G401.6 (cell line): Measurements from ENCODE around the gene KMT5C.
A peak's percentile ranks its signal among the peaks of the same experiment; 100 is the strongest.
"Not testable (repeated sequence)": the region's sequence is repeated elsewhere in the genome, so short reads cannot be mapped to it uniquely, and the experiment has no call there.

Experiments
- FAIRE-seq: peaks from 2 replicates; lab custom pipeline; 2012; peaks lifted over from hg19 to GRCh38; lab: Jason Lieb, UNC

KMT5C gene

DNA sequence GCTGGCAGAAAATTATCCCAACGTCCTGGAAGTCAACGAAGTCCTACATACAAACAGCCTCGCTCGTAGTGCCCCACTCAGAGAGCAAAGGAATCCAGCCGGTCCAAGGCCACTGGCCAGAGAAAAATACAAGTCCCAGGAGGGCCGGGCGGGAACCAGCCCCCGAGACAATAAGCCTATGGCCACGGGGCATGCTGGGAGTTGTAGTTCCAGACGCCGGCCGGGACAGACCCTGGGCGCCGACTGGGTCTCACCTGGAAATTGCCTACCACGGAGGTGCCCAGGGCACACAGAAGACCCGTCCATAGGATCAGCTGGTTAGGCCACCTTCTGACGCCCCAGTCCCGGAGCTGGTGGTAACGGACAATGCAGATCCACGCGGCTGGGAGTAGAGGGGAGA lies 19.9 kb upstream of the KMT5C start:
- peak; percentile 11 for FAIRE-seq

DNA sequence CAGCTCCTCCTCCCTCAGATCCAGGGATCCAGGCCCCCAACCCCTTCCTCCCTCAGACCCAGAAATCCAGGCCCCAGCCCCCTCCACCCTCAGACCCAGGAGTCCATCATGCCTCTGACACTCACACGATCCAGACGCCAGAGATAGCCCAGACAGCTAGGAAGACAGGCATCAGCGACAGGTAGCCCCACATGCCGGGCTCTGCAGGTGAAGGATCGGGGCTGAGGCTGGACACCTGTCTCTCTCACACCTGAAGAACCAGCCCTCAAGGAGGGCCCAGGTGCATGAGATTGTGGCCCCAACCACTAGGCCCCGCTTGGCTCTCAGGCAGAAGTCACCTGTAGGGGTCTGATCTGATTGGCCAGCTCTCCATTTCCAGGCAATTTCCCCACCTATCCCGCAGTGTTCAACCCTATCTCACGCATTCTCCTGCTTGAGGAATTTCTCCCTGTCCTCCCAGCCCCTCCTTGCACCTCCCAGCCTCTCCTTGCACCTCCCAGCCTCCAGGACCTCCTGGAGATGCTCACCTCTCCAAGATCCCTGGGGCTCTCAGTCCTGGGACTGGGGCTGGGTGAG lies 18.7 kb upstream of the KMT5C start:
- no peak for FAIRE-seq

DNA sequence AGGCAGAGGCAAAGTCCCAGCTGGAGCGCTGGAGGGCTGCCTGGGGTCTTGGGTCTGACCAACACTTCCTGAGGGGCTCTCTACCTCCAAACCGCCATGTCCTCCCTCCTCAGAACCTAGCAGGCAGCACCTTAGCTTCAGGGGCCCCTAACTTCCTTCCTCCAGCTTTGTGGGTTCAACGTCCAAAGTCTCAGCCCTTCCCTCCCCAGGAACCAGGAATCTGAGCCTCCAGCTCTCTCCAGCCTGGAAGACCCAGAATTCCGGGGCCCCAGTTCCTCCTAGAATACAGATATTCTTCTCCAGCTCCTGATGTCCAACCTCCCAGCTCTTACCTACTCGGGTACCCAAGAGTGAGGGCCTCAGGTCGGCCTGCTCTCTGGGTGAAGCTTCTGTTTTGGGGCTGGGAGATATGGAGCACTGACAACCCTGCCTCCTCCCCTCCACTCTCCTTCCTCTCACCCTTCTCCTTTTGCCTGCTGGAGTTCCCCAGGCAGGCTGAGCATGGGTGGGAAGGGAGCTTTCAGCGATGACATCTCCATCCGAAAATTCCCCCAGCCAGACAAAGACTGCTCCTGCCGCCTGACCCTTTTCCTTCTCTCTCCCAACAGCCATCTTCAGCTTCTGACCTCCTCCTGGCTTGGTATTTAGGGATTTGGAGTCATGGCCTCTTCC lies 18.1 kb upstream of the KMT5C start:
- FAIRE-seq = no peak

DNA sequence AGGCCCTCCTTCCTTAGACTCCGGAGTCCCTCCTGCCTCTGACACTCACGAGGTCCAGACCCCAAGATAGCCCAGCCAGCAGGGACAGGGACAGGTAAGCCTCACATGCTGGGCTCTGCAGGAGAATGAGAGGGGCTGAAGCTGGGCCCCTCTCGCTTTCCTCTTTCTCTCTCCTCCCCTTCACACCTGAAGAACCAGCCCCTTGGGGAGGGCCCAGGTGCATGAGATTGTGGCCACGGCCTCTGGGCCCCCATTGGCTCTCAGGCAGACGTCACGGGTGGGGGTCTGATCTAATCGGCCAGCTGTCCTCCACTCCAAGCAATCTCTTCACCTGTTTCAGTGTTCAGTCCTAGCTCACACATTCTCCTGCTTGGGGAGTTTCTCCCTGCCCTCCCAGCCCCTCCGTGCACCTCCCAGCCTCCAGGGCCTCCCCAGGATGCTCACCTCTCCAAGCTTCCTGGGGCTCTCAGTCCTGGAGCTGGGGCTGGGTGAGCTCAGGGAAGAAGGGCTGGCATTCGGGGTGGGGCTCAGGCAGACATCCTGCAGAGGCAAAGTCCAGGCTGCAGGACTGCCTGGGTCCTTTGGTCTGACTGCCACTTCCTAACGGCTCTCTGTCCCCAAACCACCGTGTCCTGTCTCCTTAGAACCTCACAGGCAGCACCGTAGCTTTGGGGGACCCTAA lies 17.3 kb upstream of the KMT5C start:
- no peak for FAIRE-seq

DNA sequence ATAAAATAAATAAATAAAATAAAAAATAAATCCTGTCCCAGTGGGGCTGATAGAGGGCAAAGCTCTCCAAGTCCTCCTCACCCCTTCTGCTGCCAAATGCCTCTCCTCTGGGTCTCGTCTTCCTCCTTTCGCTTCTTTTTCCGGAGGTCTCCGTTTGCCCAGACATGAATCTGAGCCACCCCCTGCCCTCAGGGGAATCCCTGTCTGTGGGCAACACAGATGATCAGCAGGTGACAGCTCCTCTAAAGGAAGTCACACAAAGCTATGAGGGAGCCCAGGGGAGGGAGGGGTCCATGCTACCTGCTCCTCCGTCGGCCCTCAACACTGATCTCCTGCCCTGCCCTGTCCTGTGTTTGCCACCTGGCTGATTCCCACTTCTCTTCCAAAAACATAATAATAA lies 15.0 kb upstream of the KMT5C start:
- no peak for FAIRE-seq

DNA sequence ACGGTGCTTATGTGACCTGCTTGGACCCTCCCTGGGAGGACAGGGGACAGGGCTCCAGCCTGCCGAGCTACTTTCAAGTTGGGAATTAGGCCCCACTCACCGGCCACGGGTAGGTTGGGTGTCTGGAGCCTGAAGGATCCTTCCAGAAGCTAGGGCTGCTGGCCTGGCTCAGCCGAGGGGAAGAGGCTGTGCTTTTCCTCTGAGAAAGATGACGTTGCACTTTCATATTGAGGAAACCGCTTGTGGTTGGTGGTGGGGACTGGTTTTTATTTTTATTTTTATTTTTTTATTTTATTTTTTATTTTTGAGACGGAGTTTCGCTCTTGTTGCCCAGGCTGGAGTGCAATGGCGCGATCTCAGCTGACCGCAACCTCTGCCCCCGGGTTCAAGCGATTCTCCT lies 14.5 kb upstream of the KMT5C start, which contains the start of gene TMEM150B:
Gene TMEM150B (minus strand): TSS at position 170 of the 400 bp plus-strand sequence. CDS start 4,305 bp downstream, outside the sequence.
- FAIRE-seq = no peak

DNA sequence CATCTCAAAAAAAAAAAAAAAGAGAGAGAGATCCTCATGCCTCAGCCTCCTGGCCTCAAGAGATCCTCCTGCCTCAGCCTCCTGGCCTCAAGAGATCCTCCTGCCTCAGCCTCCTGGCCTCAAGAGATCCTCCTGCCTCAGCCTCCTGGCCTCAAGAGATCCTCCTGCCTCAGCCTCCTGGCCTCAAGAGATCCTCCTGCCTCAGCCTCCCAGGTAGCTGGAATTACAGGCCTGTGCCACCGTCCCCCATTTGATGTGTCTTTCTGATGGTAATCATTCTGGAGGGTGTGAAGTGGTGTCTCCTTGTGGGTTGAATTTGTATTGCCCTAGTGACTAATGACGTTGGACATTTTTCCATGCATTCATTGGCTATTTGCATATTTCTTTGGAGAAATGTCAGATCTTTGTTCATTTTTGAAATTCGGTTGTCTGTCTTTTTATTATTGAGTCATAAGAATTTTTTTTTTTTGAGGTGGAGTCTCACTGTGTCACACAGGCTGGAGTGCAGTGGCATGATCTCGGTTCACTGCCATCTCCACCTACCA lies 10.8 kb upstream of the KMT5C start:
- FAIRE-seq = not testable (repeated sequence)

DNA sequence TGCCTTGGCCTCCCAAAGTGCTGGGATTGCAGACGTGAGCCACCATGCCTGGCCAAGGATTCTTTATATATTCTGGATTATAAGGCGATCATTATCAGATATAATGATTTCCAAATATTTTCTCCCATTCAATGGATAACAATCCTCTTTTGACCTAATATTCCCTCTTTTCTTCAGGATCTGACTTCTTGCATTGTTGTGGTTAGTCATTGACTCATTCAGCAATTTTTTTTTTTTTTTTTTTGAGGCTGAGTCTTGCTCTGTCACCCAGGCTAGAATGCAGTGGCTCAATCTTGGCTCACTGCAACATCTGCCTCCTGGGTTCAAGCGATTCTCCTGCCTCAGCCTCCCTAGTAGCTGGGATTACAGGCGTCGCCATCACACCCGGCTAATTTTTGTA lies 9.9 kb upstream of the KMT5C start:
- not testable (repeated sequence) for FAIRE-seq

DNA sequence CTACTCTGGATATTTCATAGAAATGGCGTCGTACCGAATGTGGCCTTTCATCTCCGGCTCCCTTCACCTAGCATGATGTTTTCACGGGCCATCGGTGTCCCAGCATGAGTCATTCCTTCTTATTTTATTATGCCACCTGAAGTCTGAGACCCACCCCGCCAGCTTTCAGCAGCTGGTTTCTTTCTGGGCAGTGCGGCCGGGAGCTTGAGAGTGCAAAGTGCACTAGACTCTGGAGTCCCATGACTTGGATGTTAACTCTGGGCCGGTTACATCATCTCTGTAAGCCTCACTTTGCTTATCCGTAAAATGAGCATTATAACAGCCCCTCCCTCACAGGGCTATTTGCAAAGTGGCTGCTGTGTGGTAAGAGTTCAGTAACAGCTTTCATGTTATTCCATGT lies 5.8 kb upstream of the KMT5C start:
- no peak for FAIRE-seq

DNA sequence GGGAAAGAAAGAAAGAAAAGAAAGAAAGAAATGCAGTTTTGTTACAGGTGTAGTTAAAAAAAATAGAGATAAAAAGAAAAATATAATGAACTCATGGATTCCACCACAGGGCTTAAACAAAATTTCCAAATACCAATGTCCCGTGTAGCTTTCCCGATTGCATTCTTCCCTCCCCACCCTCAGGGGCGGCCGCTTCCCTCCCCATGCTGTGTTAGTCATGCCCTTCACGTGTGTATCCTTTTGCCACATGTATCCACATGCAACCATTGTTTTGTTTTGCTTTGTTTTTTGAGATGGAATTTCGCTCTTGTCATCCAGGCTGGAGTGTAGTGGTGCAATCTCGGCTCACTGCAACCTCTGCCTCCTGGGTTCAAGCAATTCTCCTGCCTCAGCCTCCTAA lies 3.6 kb upstream of the KMT5C start:
- no peak for FAIRE-seq

DNA sequence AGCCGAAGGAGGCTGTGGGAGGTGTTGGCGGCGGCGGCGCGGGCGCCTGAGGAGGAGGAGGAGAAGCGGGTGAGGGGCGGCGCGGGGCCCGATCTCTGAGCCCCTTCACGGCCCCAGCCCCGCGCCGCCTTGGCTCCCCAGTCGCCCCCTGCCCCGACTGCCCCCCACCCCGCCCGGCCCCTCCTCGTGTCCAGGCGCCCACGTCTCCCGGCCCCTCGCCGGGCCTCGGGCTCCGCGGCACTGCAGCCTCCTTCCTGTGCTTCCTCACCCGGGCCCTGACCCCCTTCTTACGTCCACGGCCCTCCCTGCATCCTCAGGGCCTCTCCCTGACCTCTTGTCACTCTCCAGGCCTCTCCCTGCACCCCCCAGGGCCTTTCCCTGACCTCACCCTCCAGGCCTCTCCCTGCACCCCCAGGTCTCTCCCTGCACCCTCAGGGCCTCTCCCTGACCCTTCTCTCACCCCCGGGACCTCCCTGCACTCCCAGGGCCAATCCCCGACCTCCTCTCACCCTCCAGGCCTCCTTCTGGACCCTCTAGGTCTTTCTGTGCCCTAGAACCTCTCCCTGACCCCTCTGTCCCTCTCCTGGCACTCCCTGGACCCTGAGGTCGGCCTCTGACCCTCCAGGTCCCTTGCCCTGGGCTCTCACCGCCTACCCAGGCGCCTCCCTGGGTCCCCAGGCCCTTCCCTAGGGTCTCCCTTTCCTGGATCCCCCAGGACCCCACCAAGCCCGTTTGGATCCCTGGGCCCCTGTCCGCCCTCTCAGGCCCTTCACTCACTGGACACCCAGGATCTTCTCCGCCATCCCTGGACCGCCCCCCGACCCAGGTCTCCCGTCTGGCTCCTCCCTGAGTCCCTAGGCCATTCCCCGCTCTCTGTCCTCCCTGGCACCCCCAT lies 460 bp downstream of the KMT5C start:
- FAIRE-seq = no peak

DNA sequence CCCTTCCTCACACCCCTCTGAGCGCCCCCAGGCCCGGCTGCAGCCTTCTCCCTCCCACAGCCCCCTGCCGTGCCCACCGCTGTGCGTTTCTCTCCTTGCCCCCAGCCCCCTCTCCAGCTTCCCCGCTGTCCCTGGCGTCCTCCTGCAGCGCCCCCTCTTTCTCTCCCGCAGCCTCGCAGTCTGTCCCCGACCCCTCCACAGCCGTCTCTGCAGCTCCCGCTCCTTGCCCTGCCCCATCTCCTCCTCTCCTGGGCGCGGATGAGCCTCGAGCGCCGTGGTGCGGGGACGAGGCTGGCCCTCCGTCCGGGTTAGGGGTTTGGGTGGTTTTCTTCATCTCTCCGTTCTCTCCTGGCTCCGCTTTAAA lies 1.1 kb downstream of the KMT5C start:
- FAIRE-seq = no peak

DNA sequence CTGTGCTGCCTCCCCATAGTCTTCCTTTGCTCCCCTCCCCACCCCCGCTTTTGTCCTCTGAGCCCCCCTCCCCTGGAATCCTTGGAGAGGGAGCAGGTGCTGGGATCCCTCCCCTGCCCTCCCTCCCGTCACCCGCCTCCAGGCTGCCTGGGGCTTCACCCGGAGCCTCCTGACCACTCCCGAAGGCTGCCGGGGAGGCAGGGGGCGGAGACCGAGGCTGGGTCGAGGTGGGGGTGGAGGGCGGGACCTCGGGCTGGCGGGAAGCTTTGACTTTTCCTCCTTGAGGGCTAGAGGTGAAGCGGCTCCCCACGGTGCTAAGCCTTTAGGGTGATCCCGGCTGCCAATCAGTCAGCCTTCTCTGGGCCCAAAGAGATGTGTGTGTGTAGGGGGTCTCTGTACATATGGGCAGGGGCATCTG lies 1.5 kb downstream of the KMT5C start:
- FAIRE-seq = no peak

DNA sequence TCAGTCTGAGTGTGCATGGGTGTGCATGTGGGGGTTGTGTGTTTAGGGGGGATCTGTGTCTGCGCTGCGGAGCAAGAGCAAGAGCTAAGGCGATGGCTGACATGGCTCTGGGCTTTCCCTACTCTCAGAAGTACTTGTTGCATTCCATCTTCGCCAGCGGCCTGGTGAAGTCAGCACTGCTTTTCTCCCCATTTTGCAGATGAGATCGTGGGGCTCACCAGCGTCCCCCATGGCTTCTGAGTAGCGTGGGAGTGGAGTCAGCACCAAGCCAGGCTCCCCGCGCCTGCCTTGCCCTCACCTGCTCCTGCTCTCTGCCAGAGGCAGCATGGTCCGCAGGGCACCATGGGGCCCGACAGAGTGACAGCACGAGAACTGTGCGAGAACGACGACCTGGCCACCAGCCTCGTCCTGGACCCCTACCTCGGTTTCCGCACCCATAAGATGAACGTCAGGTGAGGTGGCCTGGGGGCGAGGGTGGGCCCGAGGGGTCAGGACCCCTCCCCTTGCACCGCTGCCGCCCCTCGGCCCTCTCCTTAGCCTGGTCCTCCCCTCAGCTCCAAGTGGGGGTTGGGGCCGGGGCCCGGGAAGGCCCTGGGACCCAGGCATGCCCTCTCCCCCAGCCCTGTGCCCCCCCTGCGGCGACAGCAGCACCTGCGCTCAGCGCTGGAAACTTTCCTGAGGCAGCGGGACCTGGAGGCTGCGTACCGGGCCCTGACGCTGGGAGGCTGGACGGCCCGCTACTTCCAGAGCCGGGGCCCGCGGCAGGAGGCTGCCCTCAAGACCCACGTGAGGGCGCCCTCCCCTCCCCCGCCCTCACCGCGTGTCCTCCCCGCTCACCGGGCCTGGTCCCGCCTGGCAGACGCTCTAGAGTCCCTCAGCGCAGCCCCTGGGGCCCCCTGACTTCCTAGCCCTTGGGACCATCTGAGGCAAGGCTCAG lies 2.2 kb downstream of the KMT5C start:
- FAIRE-seq = no peak

DNA sequence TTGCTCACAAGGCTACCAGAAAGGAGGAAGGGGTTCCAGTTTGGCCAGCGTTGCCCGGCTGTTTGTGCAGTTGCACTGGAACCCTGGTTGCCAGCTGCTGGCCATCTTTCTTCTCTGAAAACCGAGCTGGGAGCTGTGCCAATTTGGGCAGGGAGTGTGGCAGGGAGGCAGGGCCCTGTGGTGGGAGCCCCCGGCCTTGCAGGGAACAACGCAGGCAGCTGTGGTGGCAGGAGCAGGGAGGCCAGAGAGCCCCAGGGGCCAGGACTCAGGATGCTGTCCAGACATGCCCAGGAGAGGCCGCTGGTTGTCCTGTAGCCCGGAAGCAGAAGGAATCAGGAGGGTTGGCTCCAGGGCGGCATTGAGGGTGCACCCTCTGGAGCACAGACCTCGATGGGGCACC lies 4.8 kb downstream of the KMT5C start:
- FAIRE-seq = no peak

DNA sequence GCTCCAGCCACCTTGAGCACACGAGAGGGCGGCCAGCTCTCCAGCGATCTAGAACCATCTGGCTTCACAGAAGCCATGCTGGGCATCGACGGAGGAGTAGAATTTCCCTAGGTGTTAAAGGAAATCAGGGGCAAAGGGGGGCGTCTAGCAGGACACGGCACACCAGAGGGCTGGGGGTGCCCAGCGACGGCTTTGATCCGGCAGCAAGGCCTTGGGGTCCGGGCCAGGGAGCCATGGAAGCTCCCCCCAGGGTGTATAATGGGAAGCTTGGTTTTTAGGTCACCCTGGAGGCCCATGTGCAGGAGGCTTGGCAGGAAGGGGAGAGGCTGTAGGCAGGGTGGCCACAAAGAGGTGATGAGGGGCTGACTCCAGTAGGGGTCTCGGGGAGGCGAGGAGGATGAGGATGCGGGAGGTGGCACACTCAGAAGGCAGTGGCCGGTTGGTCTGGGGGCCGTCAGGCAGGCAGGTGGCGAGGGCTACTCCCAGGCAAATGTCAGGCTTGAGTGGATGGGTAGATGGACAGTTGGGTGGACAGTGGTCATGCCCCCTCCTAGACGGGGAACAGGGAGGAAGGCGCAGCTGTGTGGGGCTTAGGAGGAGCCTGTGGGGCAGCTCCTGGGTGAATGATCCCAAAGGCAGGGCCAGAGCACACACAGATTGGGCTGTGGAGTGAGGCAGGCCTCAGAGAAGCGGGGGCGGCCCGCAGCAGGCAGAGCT lies 5.6 kb downstream of the KMT5C start:
- FAIRE-seq = no peak

DNA sequence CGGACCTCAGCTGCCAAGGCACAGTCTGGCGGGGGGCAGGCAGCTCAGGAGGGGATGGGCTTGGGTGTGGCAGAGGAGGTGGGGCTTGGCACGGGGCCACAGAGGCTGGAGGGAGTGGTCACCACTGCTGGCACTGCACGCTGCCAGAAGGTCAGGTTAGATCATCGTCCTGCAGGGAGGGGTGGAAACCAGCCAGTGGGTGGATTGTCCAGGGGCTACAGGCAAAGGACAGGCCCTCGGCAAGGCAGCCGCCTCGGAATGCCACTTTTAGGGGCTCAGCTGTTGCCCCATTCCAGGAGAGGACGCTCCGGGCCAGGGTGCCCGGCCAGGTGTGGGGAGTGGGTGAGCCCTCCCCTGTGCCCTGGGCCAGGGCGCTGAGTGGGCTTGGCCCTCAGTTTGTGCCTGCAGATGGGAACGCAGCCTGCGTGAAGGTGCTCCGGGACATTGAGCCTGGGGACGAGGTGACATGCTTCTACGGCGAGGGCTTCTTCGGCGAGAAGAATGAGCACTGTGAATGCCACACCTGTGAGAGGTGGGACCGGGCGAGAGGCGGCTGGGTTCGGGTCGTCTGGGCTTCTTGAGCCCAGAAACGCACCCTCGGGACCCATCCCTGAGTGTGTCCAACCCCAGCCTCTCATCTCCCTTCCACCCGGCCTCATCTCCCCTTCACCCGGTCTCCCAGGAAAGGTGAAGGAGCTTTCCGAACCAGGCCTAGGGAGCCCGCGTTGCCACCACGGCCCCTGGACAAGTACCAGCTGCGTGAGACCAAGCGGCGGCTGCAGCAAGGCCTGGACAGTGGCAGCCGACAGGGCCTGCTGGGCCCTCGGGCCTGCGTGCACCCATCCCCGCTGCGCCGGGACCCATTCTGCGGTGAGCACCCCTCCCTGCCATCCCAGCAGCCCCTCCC lies 6.4 kb downstream of the KMT5C start:
- no peak for FAIRE-seq

DNA sequence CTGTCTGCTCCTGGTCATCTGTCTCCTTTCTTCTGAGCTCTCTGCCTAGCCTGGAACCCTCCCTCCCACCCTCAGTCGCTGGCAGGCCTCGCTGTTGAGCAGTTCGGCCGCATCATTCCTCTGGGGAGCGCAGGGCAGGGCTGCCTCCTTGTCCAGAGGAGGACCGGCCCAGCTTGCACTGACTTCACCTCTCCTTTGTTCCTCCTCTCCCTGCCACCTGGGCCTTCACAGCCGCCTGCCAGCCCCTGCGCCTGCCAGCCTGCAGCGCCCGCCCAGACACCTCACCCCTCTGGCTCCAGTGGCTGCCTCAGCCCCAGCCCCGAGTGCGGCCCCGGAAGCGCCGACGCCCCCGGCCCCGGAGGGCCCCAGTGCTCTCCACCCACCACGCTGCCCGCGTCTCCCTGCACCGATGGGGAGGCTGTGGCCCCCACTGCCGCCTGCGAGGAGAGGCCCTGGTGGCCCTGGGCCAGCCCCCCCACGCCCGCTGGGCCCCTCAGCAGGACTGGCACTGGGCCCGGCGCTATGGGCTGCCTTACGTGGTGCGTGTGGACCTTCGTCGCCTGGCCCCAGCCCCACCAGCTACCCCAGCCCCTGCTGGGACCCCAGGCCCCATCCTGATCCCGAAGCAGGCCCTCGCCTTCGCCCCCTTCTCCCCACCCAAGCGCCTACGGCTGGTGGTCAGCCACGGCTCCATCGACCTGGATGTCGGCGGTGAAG lies 7.2 kb downstream of the KMT5C start:
- FAIRE-seq = no peak

DNA sequence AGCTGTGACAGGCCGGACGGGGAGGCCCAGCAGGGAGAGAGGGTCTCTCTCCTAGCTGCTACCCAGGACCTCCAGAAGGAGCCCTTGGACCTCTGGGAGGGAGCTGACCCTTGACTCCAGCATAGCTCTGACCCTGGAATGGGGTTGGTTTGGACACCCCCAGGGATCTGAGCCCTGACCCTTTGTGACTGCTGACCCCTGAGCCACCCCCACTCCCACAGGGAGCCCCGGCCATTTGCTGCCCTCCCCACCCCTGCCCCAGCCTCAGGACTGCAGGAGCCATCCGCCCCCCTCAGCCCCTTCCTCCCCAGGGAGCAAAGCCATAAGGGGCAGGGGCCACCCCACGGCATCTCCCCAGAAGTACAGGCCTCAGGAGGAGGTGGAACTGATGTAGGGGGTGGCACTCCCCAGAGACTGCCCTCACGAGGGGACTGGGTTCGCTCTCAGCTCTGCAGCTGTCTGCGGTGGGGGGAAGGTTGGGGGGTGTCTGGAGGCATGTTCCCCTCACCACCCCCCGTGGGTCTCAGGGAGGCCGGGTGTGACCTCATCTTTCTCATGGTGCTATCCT lies 7.8 kb downstream of the KMT5C start:
- no peak for FAIRE-seq
